Astrocyte of the hippocampus (primary cell): ENCODE data around the gene VEGFD.

ENCODE experiments used
- DNase-seq: peaks from one replicate; pipeline ENCODE4 v3.0.0; 2011; ENCODE audit warnings: low read depth, low spot score

Gene VEGFD

DNA sequence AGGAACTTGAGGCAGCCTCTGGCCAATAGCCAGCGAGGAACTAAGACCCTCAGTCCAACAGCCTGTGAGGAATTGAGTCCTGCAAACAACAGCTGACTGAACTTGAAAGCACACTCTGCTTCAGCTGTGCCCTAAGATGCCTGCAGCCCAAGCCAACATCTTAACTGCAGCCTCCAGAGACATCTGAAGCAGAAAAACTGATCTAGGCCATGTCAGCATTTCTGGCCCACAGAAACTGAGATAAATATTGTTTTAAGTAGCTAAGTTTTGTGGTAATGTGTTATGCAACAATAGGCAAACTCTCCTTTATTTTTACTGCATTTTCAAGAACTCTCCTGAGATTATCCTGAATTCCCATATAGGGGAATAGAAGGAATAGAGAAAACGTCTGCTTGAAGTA is 24.5 kb downstream of the VEGFD start:
- no peak for DNase-seq

DNA sequence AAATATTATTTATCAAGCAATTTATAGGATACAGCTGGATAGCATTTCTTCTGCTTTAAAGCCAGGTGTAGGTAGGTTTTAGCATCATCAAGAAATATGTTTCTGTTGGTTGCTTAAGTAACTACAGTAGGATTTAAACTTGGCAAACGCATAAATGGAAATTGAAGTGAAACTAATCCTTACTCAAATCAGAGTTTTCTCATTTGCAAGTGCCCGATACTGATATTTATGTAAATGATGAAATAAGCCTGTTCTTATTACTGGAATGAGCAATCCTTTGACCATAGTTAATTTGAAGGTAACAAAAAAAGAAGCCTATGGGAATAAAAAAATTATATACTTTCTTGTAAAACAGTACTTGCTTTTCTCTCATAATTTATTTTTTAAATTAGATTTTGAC is 25.7 kb downstream of the VEGFD start:
- DNase-seq, result no peak

DNA sequence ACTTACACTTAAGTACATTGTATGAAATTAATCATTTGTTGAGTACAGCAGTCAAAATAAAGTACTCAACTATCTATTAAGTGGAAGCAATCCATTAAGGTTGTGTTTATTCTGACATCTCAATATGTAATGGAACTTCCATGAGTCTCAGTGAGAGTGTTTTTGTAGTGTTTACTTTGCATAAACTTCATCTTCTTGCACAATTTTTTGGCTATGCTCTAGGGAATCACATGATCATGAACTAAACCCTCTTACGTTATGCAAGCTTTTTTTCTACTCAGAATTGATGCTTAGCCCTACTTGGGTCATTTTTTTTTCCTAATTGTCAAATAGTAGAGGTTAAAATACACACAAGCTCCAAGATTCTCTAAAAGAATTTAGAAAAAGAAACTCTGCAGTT is 27.8 kb downstream of the VEGFD start:
- DNase-seq, result no peak

DNA sequence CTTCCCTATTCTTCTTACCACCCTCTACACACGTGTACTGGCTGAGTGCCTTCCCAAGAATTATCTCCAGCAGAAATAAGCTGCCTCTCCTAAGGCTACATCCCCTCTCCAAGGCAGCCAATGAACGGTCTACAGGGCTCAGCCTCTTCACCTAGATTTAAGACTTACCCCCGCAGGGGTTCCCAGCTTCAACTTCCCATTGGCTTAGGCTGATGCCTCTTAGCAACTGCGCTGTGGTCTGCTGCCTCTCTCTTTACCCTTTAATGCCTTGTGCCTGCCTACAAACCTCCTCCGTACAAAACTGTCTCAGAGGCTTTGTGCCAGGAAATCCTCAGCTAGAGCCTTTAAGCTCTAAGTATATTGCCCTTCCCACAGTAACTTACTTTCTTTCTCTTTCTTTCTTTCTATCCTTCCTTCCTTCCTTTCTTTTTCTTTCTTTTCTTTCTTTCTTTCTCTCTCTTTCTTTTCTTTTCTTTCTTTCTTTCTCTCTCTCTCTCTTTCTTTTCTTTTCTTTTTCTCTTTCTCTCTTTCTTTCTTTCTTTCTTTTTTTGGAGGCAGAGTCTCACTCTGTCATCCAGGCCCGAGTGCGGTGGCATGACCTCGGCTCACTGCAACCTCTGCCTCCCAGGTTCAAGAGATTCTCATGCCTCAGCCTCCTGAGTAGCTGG is 33.8 kb downstream of the VEGFD start:
- DNase-seq, result no peak

DNA sequence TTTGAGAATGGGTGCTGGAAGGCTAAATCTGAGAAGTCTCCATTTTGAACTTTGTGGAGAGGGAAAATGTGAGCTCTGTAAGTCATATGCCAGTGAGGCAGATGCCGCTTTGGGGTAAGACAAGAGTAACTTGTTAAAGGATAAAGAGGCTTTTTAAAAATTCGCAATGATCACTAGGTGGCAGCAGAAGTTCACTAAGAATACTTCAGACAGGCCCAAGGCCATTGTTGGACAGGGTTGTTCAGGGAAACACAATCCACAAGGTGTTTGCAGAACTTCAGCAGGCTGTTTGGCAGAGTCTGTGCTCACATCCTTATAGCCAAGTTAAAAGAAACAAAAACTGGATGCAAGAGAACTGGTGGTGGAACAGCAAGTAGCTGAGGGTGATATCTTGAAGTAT is 35.2 kb downstream of the VEGFD start:
- peak; percentile 70 for DNase-seq

DNA sequence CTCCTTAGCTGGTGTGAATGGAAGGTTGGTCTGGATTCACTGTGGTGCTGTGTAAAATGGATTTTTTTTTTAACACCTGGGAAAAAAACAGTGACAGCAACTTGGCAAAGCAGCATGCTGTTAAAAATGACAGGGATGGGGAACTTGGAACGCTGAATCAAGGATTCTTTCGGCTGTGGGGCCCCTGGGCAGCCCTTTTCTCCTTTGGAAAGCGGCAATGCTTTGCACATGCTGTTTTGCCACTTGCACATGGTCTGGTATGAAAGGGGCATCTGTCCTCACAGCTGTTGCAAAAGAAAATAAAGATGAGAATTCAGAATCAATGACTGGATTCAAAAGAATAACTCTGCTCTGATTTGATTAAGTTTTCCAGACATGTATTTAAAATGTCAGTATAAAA is 38.2 kb downstream of the VEGFD start:
- no peak for DNase-seq

DNA sequence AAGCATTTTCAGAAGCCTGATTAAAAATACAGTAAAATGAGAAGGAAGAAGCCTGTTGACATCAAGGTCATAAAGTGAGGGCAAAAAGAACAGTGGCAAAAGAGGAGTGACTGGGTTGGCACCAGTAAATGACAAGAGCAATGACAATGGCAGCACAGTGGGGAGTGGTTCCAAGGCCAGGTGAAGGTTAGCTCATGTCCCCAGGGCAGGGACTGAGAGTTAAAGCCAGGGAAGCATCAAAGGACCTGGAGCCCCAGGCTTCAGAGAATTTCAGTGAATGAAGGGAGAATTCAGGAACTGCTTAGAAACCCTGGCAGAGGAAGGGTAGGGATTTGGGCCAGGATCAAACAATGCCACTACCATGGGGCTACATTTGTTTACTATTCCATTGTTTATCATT is 40.1 kb downstream of the VEGFD start:
- DNase-seq, result no peak

DNA sequence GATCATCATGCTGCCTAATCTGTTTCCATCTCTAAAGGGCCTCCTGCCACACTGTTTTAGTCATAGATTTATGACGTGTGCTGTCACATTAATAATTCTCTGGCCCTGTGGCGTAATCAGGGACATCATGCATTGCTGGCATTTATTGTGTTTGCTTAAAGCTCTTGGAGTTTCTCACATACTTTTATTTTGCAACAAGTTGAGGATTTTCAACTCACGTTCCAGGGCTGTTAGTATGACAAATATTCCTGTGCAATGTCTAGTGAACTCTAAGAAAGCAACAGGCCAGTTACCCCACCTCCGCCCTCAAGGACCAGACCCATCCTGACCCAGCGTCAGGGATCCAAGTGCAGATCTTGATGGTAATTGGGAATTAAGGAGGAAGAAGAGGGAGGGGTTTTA is 41.1 kb downstream of the VEGFD start:
- DNase-seq, result no peak

DNA sequence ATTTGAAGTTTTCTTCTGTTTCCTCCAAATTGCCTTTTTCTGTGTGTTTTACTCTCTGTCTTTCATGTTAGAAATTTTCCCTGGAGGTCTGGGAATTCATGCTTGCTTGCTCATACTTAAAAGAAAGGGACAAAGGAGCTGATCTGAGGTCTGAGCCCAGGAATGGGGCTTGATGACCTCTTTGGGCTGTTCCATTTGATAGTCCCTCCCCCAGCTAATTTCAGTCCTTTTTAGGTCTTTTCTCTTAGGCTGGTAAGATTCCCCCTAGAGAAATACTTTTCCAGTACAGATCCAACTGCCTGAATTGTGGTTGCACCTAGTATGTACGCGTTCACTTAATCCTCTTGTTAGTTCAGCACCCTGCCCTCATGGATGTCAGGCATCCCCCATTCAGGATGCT is 43.3 kb downstream of the VEGFD start:
- no peak for DNase-seq

DNA sequence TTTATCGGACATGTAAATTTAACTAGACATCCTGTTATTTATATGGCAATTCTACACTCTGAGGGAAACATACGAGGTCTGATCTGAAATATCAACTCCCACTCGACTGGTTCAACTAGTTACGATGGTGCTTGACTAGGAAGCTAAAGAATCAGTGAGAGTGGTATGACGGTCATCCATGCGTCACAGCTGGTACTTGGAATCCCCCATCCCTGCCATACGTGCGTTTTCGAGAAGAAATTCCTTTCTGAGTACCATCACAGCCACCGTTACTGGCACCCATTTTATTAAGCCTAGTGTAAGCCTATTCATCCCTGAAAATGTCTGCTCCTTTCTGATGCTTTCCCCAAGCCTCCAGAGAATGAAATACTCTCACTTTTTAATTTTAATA is 48.2 kb downstream of the VEGFD start:
- DNase-seq, result peak; percentile 60

DNA sequence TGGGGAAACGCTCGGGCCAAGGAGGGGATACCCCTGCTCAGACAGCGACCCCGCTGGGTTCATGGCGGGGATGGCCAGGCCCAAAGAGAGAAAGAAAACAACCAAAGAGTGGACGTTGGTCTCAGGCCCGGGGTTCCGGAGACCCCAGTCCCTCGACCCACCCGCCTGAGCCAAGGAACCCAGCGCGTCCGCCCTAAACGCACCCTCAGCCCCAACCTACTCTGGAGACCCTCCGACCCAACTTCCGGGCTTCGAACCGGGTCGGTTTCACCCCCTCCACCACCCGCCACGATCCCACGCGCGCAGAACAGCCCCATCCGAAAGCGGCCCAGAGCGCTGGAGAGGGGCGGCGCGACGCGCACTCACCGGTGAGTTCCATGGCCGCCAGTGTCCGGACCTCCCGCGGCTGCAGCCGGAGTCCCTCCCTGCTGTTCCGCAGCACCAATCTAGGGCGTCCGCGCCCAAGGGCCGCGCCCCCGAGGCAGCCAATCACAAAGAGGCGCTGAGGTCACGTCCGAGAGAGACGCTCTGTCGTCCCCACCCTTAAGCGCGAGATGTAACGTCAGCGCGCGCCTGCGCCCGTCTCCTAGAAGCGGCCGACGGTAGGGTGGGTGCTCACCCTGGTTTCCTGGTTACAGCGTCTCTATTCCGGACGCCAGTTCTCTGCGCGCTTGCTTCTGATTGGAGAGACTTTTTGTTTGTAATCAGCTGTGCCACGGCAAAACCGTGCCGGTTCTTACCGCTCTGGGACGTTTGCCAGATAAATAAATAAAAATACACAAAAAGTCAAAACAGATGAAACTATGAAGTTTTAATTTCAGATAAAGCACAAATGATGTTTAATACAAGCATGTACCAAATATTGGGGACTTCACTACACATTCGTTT is 48.8 kb downstream of the VEGFD start, which contains the start of gene PIGA:
PIGA (minus strand) TSS at position 389 of the 888 bp plus-strand sequence. CDS start 3,593 bp downstream, outside the sequence.
- peak; percentile 98 for DNase-seq

DNA sequence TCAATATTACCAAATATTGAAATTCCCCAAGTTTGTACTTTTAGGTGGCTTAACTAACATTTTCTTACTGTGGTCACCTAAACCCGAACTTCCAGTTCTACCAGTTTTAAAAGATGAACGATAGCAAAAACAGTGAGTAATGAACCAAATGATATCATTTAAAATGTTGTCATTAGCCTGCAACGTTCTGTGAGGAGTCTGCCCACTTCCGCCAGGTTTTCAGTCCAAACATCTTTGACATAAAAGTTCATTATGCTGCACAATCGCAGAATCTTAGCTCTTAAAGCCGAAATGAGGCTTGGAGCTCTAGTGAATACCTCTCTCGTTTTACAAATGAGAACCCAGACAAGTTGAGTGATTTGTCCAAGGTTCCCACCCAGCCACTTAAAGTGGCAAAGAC is 49.7 kb downstream of the VEGFD start:
- peak; percentile 22 for DNase-seq

DNA sequence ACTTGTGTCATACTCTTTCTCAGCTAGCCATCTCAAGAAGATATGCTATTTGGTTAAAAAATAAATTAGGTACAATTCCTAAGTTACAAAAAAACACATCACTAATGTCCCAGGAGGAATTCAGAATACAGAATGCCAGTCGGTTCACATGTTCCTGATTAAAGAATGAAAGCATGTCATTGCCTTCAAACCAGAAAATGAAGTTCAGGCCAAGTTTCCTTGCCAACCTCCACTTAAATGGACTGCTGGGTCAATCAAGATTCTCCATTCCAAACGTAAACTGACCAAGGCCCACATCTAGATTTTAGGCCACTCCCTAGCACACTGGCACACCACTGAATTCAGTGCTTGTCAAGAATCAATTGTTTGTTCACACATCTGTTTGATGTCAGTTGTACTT is 55.4 kb downstream of the VEGFD start:
- no peak for DNase-seq

DNA sequence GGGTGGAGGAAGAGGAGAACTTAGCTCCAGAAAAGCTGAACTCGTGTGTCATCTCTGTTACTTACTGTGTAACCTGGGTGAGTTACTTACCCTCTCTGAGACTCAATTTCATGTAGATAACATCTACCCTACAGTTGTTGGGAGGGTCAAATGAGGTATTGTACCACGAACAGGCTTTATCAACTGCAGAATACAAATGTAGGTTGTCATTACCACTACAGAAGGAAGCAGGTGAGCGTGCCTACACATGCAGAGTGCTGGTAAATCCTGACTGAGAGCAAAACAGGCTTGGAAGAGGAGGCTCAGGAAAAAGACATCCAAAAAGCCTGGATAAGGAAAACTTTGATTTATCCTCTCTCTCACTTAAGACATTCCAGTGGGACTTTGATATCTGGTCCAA is 56.1 kb downstream of the VEGFD start:
- DNase-seq, result no peak

DNA sequence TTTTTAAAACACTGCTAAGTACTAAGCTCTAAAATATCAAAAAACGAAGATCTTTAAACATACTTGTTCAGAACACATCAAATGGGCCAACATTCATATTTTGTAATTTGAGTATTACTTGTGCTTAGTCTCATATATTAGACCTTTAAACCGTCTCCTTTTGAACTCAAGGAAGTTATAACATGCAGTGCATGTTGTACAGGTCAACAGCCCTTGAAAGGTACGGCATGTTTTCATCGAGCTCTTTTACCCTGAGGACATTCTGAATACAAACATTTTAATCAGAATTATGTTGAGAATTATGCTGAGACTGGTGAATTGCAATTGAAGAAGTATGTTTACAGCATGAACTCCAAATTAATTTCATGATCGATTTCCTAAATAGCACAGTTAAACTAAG is 61.7 kb downstream of the VEGFD start:
- DNase-seq, result no peak

DNA sequence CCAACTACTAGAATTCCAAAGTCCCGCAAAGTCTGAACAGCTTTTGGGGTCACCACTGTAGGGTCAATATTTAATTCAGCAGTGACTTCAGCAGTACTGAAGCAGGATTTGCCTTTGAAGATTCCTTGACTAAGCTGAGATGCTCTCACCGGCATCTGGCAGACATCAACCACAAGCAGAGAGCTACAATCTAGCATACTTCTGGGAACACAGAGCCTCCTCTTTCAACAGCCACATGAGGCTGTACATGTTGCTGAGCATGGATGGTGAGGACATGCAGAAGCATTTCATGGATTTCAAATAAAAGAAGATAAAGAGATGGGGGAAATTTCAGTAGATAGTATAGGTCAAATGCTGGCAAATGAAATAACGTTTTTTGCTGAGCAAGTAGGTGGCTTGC is 62.1 kb downstream of the VEGFD start:
- no peak for DNase-seq

DNA sequence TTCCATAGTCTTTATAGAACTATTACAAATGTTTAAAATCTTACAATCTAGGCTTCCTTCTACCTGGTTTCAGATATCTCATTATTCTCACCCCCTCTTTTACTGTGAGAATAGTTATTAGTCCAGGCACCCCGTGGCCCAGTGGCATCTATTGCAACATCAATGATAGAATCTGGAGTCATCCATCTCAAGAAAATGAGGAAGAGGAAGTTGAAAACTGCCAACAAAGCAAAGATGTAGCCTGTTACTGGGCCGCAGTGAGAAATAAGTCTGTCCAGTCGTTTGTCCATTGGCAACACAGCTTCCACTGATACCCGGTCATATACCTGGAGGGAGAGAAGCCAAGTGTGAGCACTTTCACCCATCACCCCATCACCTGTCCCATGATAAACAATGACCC is 62.8 kb downstream of the VEGFD start:
- DNase-seq, result no peak

DNA sequence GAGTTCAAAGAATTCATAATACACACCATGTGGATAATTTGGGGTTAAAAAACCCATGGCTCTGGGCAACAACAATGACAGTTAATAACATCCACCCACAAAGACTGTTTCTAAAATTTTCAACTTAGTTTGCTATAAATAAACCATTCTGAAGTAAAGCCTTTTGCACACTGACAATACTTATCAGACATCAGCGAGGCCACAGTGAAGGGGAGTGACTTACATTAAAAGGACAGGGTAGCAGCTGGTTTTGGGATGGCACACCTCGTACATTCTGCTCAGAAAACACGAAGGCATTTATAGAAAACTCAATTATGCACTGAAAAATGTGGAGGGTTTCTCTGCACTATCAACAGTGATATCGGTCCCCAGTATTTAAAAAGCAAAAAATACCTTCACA is 63.9 kb downstream of the VEGFD start:
- no peak for DNase-seq

DNA sequence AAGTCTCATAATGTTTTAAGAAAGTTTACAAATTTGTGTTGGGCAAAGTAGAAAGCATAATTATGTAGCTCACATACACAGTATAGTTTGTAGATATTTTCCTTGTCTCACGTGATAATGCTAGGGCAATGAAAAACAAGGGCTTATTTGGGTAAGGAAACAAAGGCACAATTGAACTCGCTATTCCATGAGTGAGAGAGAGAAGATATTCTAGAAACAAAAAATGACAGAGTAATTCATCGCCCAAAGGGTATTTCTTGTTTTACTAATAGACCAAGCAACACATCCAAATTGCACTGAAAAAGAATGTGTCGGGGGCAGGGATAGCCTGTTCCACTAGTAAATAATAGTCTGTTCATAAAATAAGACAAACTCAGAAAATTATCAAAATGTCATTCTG is 65.1 kb downstream of the VEGFD start:
- DNase-seq, result no peak

DNA sequence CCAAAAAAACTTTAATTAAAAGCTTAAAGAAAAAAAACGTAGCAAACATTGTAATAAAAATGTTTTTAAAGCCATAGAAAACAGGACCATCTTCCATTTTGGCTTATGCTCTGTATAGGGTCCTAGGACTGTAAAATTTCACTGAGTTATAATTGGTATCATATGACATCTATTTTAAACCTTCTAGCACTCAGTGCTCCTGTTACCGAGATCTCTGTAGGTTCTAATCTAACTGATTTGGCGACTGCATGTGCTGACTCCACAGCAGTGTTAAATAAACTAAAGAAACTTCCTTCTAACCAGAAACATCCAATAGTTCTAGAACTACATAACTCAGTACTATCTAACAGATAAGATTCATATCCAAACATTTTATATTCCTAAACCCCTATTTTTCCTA is 68.7 kb downstream of the VEGFD start, which contains the start of gene ASB11:
ASB11 (minus strand) TSS at position 132 of the 400 bp plus-strand sequence; CDS start at position 97, 35 bp downstream.
- no peak for DNase-seq

DNA sequence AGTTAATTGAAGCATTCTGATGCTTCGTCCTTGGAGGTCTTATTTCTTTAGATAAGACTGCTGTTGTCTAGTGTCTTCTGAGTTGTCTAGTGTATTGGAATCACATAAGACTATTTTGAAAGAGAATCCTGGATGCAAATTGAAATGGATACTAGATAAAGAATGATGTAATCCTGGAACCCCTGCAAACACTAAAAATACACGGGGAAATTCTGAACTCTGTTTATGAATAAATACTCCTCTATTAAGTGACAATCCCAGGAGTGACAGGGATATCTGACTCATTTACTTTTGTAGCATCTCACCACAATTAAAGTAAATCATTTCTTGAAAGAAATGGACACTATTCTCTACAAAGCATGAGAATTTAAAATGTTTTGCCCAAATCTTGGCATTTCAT is 69.7 kb downstream of the VEGFD start:
- no peak for DNase-seq

DNA sequence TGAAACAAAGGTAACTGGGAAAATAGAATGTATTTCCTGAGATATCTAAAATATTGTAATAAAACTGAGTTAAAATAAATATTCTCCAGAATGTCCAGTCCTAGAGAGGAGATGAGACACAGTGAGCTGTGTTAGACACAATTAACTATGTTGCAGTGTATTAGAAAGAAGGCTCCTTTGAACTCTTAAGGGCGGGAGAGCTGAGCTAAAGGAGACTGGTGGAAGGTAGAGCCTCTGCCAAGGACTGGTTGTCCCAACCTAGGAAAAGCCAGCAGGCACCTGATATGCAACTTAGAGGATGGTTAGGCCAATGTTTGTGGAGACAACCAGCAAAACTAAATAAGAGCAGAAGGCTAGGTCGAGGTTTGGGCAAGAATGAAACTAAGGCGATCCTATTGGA is 73.1 kb downstream of the VEGFD start:
- no peak for DNase-seq

DNA sequence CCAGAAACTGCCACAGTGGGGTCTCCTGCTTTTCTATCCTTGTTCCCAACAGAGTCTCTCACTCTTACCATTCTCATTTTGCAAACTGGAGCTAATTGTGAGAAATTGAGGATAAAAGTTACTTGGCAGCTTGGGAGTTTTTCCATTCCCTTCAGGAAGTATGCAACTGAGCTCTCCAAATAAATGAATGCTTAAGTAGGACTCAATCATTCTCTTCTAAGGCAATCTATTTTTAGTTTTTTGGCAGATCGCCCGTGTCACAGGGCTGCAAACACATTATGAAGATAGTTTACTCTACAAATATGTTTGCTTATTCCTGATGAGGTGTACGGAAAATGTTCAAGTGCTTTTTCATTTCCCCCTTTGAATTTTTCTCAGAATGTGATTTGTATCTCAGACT is 74.1 kb downstream of the VEGFD start:
- DNase-seq, result peak; percentile 72
